ENCODE measurements around the gene TRPM5. TPM values are rescaled to one million over a fixed set of nuclear protein-coding genes. Genes with fewer than 3 reads are reported as not detected.

The TRPM5 gene
- total RNA-seq, 1 donor from 2014 or later, result 0.34 TPM

GRCh38 chr11:2394818-2395105 is 49.6 kb downstream of the TRPM5 start:
- Histone ChIP-seq H3K9me3 (ENCODE audit: low read depth) (no peaks in the 10 kb centered on the region), H3F3A (ENCODE audit: low read depth) (peaks cover 20% of the 10 kb centered on the region), H3K36me3 (no peaks in the 10 kb centered on the region), H4K20me1 (ENCODE audit: low read depth) (peaks cover 43% of the 10 kb centered on the region), H3K9ac (no peak overlapping the region), H2AFZ (replicated peaks) (no peak overlapping the region), H3K4me2 (no peak overlapping the region), H3K27me3 (no peaks in the 10 kb centered on the region), H3K27ac (no peak overlapping the region), H3K4me3 (no peak overlapping the region), H3K79me2 (ENCODE audit: low read depth) (peaks cover 15% of the 10 kb centered on the region), H3K4me1 (no peaks in the 10 kb centered on the region)
- TF ChIP-seq EZH2phosphoT487 (IDR thresholded peaks at IDR 0.05), result no peak
- no peak for TF ChIP-seq EZH2 (IDR thresholded peaks at IDR 0.05)
- no peak for TF ChIP-seq CTCF (IDR thresholded peaks at IDR 0.05)
- Mint-ChIP-seq H3K27ac (no peak overlapping the region), H3K9me3 (no peaks in the 10 kb centered on the region), H3K27me3 (ENCODE audit: insufficient read depth, low read depth) (no peaks in the 10 kb centered on the region), H3K36me3 (no peaks in the 10 kb centered on the region), H3K4me3 (no peak overlapping the region), H3K4me1 (peaks cover 9% of the 10 kb centered on the region)
- no peak for DNase-seq (ENCODE audit: low spot score)

Other genes starting within 250 kb of the TRPM5 start
- gene ASCL2, start 173.9 kb downstream of the TRPM5 start, total RNA-seq (ENCODE audit: low replicate concordance), result 2.2 TPM in 1 of 2 replicates, not detected in the other
- gene C11orf21, start 142.6 kb downstream of the TRPM5 start, total RNA-seq (ENCODE audit: low replicate concordance), result 0.19 TPM in 1 of 2 replicates, not detected in the other
- 0.19 TPM in 1 of 2 replicates, not detected in the other for gene TSPAN32, start 142.5 kb downstream of the TRPM5 start, total RNA-seq (ENCODE audit: low replicate concordance)
- 87.6 and 181 TPM in 2 replicates for gene CD81, start 67.2 kb downstream of the TRPM5 start, total RNA-seq (ENCODE audit: low replicate concordance)
- gene TSSC4, start 43.8 kb downstream of the TRPM5 start, total RNA-seq (ENCODE audit: low replicate concordance), result 11.1 and 30.2 TPM in 2 replicates
- 0.11 and 0.99 TPM in 2 replicates for gene KCNQ1, start 494 bp upstream of the TRPM5 start, total RNA-seq (ENCODE audit: low replicate concordance)

Data from neural progenitor cell (in vitro differentiated cells).